Measurements from ENCODE around the gene MZF1. TPM values are rescaled to one million over a fixed set of nuclear protein-coding genes. Genes with fewer than 3 reads are reported as not detected.

MZF1 gene
- polyA plus RNA-seq, 1 donor (not counting 4 experiments of a cell fraction or from before 2014, with no cell fraction given) = 7.4 TPM

DNA sequence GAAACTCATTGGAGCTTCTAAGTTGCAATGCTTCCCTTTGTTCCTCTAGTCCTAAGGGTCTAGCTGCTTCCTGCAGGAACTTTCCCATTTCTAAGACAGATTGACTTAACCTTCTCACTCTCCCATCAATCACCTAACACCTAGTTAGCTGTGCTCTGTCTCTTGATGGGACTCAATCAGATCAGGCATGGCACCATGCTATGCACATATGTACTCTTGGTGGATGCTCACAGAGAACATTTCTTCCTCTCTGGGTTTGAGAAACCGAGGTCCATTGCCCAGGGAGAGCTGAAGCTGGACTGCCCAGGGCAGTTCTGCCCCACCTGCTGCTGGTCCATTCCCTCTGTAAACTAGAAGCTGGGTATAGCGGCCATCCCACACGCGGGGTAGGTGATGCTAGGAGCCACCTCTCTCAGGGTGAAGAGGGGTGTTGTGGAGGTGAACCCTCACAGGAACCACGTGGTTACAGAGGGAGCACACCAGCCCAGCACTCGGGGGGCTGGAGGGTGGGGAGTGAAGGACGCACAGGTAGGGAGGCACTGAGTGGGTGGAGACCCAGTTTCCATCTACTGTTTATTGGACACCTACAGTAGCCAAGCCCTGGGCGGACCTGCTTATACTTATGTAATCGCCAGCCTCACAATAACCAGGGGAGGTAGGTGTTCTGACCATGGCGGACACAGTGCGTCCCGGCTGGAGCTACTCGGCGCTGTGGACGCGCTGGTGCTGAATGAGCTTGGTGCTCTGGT is 11.6 kb downstream of the MZF1 start:
- peaks cover 4% of the 10 kb centered on the region for H3K27me3 ChIP-seq (ENCODE audit: control insufficient read depth, extremely low read depth, insufficient read depth, low read length)
- peak overlapping the region; percentile 84 for H3K4me2 ChIP-seq (ENCODE audit: control insufficient read depth, extremely low read depth, insufficient read depth, low read depth, low read length)
- no peaks in the 10 kb centered on the region for H3K9me3 ChIP-seq (ENCODE audit: control insufficient read depth, low read depth, low read length)
- H2AFZ ChIP-seq (ENCODE audit: control insufficient read depth, low read length) = no peak overlapping the region
- dilution Hi-C loops (cut with MboI; ENCODE audit: extremely low pct_ligation_motif_present, low sequenced_read_pairs) = no loop called here
- H4K20me1 ChIP-seq (ENCODE audit: control insufficient read depth, extremely low read depth, insufficient read depth, low read length) = no peaks in the 10 kb centered on the region
- FAIRE-seq (no peak), DNase-seq (ENCODE audit: low read depth, low spot score) (no peak)
- H3K4me1 ChIP-seq (ENCODE audit: control insufficient read depth, extremely low read depth, insufficient read depth, low read length) = peaks cover 30% of the 10 kb centered on the region
- H3K9me1 ChIP-seq (ENCODE audit: control insufficient read depth, extremely low read depth, insufficient read depth, low read length) = no peaks in the 10 kb centered on the region
- H3K27ac ChIP-seq (ENCODE audit: control insufficient read depth, insufficient read depth, low read length) = no peak overlapping the region
- peak overlapping the region; percentile 44 for H3K9ac ChIP-seq (ENCODE audit: control insufficient read depth, extremely low read depth, insufficient read depth, low read length)
- peak overlapping the region in 2 of 3 experiments; percentile 23 to 54 for H3K4me3 ChIP-seq (ENCODE audit: control insufficient read depth in 2 of 3, extremely low read depth in 1 of 3, insufficient read depth in 2 of 3, low read depth in 1 of 3, low read length in 3 of 3)
- H3K36me3 ChIP-seq (ENCODE audit: control insufficient read depth in 2 of 2, extremely low read depth in 1 of 2, insufficient read depth in 2 of 2, low read length in 2 of 2) = peaks cover 3 to 8% of the 10 kb centered on the region in 2 experiments
- H3K79me2 ChIP-seq (ENCODE audit: control insufficient read depth, insufficient read depth, low read length) = peaks cover 16% of the 10 kb centered on the region
- no peak for TF ChIP-seq EZH2 (IDR thresholded peaks at IDR 0.05; ENCODE audit: low read length)
- TF ChIP-seq, protein P1, sequence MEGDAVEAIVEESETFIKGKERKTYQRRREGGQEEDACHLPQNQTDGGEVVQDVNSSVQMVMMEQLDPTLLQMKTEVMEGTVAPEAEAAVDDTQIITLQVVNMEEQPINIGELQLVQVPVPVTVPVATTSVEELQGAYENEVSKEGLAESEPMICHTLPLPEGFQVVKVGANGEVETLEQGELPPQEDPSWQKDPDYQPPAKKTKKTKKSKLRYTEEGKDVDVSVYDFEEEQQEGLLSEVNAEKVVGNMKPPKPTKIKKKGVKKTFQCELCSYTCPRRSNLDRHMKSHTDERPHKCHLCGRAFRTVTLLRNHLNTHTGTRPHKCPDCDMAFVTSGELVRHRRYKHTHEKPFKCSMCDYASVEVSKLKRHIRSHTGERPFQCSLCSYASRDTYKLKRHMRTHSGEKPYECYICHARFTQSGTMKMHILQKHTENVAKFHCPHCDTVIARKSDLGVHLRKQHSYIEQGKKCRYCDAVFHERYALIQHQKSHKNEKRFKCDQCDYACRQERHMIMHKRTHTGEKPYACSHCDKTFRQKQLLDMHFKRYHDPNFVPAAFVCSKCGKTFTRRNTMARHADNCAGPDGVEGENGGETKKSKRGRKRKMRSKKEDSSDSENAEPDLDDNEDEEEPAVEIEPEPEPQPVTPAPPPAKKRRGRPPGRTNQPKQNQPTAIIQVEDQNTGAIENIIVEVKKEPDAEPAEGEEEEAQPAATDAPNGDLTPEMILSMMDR (optimal IDR thresholded peaks at IDR 0.05 in 1 of 3, IDR thresholded peaks at IDR 0.05 in 1 of 3, conservative IDR thresholded peaks at IDR 0.05 in 1 of 3; ENCODE audit: extremely low read depth in 1 of 3, insufficient read depth in 2 of 3, low read length in 3 of 3) = no peak

DNA sequence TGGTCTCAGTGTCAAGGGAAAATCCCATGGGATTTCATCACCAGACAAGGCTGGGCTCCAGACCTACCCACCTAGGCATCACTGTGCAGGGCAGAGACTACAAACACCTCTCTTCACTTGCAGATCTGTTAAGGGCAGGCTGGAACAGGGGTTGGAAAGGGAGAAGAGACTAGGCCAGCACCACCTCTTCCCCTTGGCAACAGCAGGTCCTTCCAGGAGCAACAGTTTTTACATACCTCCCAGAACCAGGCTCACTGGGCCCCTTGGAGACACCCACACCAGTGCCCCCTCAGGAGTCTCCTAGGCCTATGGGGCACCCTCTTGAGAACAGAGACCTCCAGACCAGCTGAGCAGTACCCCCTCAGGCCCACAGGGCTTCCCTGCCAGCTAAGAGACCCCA is 12.2 kb downstream of the MZF1 start:
- no peak overlapping the region for H2AFZ ChIP-seq (ENCODE audit: control insufficient read depth, low read length)
- H3K4me2 ChIP-seq (ENCODE audit: control insufficient read depth, extremely low read depth, insufficient read depth, low read depth, low read length) = no peak overlapping the region
- H3K9me3 ChIP-seq (ENCODE audit: control insufficient read depth, low read depth, low read length) = no peaks in the 10 kb centered on the region
- peaks cover 35% of the 10 kb centered on the region for H3K4me1 ChIP-seq (ENCODE audit: control insufficient read depth, extremely low read depth, insufficient read depth, low read length)
- peaks cover 22% of the 10 kb centered on the region for H3K79me2 ChIP-seq (ENCODE audit: control insufficient read depth, insufficient read depth, low read length)
- DNase-seq (ENCODE audit: low read depth, low spot score) (no peak), FAIRE-seq (no peak)
- no peaks in the 10 kb centered on the region for H3K9me1 ChIP-seq (ENCODE audit: control insufficient read depth, extremely low read depth, insufficient read depth, low read length)
- H4K20me1 ChIP-seq (ENCODE audit: control insufficient read depth, extremely low read depth, insufficient read depth, low read length) = no peaks in the 10 kb centered on the region
- H3K4me3 ChIP-seq (ENCODE audit: control insufficient read depth in 2 of 3, extremely low read depth in 1 of 3, insufficient read depth in 2 of 3, low read depth in 1 of 3, low read length in 3 of 3) = no peak overlapping the region
- dilution Hi-C loops (cut with MboI; ENCODE audit: extremely low pct_ligation_motif_present, low sequenced_read_pairs) = no loop called here
- peaks cover 4% of the 10 kb centered on the region for H3K27me3 ChIP-seq (ENCODE audit: control insufficient read depth, extremely low read depth, insufficient read depth, low read length)
- H3K9ac ChIP-seq (ENCODE audit: control insufficient read depth, extremely low read depth, insufficient read depth, low read length) = no peak overlapping the region
- peaks cover 8 to 14% of the 10 kb centered on the region in 2 experiments for H3K36me3 ChIP-seq (ENCODE audit: control insufficient read depth in 2 of 2, extremely low read depth in 1 of 2, insufficient read depth in 2 of 2, low read length in 2 of 2)
- no peak for TF ChIP-seq EZH2 (IDR thresholded peaks at IDR 0.05; ENCODE audit: low read length)
- no peak overlapping the region for H3K27ac ChIP-seq (ENCODE audit: control insufficient read depth, insufficient read depth, low read length)

Measured in keratinocyte (primary cell).